Measurements from ENCODE around the gene HOTAIR. TPM values are rescaled to one million over a fixed set of nuclear protein-coding genes. Genes with fewer than 3 reads are reported as not detected.

HOTAIR gene
- total RNA-seq, 1 experiment from 2014 or later, result 8.4 TPM

DNA sequence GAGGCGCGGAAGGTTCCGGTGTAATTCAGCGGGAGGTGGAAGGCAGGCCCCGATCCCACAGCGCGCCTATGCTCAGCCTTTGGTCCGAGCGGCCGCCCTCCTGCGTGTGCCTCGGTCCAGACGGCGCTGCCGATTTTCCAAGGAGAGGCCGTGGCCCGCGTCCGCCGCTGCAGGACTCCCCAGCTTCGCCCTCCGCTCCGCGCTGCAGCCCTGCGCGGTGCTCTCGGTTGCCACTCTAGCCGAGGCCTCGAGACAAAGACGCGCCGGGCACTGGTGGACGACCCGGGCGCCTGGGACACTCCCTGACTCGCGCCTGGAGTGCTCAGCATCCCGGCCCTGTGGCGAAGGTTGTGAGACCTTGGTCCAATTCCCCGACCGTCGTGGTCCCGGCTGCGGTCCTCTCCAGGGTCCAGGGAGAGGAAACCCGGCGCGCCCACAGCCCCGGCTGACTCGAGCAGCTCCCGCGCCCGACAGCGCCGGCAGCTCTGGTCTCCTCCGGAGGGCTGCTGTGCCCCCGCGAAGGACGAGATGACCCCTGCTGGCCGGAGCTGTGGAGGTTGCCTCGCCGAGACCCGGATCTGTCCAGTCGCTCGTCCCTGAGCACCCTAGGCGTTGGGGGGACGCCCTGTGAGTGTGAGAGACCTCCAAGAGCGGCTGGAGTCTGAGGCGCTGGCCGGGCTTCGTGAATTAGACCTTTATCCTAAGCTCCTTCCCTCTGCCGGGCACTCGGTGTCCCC lies 13.6 kb downstream of the HOTAIR start:
- DNase-seq (ENCODE audit: low spot score), result no peak

DNA sequence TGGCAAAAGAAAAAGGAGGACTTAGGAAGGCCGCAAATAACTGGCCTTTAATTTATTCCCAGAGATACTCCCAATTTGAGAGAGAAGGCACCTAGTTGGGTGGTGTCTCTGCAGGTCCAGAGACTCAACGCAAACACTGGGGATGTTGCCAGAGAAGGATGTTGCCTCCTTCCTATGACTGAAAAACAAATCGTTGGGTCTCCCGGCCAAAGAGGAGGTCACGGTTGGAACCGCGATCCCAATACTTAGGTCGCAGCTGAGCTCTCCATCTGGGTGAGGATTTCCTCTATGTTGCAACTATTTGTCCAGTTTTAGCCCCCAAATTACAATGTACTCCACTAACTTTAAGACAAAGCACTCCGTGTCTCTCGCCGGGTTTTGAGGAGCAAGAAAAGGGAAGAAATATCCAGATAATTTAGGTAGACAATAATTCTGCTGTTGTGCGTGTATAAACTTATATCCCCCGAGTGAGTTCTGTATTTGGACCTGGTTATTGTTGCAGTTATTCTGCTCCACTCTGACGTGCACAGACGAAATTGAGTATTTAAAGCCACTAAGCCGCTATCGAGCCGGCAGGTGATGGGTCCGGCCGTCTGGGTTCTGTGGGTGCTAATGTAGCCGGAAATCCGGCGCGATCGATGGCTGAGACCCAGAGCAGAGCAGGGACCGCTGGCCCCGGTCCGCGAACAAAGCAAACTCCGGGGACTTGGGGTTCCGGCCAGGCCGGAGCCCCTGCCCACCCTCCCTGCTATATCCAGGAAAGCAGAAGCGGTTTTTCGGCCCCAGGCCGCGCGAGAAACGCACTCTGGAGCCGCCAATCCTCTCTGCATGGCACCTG lies 14.3 kb downstream of the HOTAIR start:
- no peak for DNase-seq (ENCODE audit: low spot score)

DNA sequence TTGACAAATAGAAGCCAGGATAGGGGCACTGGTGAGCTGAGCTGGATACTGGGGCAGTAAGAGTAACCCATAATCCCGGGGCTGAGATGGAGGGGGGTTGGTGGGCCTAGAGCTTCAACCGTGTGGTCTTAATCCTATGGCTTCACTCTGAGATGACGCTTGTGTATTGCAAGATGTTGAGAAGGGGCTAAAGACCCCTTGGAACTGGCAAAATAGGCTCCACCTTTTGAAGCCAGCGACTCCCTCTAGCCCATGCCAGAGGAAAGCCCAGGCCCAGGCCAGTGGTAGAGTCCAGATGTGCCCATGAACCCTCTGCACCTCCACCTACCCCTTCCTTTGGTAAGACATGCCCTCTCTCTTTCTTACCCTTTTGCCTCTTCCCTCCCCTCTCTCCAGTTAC lies 15.4 kb downstream of the HOTAIR start:
- DNase-seq (ENCODE audit: low spot score), result no peak

DNA sequence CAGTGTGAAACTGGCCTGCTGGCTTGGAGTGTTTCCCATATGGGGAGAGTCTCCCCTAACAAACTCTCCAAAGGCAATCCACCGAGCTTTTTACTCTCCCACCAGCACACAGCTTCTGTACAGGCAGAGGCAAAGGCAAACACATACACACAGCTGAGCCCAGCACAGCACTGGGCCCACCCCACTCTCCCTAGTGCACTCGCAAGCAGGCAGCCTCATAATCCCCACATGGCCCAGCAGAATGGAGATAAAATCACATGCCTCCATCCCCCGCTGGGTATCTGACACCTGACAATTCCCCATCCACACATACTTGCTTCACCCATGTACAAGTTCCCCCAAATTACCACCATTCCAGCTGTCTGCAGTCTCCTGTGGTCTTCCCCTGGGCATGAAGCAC lies 16.6 kb downstream of the HOTAIR start:
- DNase-seq (ENCODE audit: low spot score), result no peak

DNA sequence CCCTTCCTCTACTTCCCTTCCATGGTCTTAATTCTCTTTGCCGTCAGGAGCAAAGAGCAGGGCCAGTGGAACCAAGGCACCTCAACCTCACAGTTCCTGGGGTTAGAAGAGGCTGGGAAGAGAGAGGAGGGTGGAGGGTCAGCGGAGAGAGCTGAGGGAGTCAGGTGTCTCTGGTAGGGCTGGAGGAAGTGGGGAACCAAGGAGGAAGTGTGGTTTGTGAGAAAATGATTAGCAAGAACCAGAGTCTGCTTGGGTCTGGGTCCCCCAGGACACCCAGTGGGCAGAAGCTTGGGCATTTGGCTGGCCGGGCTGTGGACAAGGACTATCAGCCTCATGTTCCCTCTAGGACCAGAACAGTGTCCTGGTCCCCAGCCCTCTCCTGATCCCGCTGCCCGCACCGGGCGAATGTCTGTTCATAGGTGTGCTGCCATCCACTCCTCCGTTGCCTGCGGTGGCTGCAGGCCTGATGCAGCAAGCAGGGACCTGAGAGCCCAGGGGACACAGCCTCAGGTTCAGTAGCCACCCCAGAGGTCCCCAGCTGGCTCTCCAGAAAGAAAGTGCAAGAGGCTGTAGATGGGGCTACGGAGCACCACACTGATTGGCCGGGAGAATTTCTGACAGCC lies 17.7 kb downstream of the HOTAIR start:
- no peak for DNase-seq (ENCODE audit: low spot score)

DNA sequence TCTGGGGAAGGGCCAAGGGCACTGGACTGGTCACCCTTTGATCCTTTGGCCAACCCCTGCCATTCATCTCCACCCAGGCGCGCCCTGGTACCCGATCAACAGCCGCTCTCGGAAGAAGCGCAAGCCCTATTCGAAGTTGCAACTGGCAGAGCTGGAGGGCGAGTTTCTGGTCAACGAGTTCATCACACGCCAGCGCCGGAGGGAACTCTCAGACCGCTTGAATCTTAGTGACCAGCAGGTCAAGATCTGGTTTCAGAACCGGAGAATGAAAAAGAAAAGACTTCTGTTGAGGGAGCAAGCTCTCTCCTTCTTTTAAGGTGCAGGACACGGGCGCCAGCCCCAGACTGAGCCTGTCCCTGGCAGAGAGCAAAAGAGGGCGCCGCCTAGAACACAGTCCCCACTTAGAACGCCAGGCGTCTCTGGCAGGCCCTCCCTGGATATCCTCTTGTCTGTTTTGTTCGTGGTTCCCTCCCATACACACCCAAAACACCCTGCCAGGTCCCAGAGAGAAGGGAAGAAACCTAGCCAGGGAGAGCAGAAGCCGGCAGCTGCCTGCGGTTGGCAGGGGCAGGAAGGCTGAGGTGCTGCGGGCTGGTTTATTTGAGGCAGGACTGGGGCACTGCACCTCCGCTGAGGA lies 18.4 kb downstream of the HOTAIR start:
- no peak for DNase-seq (ENCODE audit: low spot score)

DNA sequence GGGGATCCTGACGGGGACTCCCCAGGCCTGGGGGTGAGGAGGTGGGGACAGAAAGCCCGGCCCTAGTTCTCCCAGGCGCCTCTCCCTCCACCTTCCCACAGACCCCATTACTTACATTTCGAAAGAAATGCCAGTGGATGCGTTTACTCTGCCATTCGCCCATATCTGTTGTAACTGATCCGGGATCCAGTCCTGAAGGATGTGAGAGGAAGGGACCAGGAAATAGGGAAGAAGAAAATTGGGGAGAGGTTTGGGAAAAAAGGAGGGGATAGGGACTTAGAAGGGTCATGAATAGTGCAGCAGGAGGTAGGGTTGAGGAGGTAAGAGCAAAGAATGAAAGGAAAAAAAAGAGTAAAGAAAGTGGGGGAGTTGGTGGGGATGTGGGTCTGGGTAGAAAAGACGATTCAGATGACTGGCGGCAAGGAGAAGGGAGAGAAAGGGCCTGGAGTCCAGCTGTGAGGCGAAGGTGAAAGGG lies 18.9 kb downstream of the HOTAIR start:
- no peak for DNase-seq (ENCODE audit: low spot score)

DNA sequence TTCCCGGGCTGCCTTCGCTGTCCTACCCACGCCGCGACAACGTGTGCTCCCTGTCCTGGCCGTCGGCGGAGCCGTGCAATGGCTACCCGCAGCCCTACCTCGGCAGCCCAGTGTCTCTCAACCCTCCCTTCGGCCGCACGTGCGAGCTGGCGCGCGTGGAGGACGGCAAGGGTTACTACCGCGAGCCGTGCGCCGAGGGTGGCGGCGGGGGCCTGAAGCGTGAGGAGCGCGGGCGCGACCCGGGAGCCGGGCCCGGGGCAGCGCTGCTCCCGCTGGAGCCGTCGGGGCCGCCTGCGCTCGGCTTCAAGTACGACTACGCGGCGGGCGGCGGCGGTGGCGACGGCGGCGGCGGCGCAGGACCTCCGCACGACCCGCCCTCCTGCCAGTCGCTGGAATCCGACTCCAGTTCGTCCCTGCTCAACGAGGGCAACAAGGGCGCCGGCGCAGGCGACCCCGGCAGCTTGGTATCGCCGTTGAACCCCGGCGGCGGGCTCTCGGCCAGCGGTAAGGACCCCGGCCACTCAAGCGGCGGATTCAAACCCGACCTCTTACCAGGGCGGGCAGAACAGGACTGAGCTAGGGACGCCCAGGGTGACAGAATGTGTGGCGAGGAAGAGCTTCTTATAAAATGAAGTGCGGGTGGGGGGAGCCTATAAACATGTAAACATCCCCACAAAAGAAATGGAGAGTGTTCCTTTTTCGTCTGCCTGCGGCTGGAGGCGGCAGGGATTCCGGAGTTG lies 19.5 kb downstream of the HOTAIR start:
- no peak for DNase-seq (ENCODE audit: low spot score)

DNA sequence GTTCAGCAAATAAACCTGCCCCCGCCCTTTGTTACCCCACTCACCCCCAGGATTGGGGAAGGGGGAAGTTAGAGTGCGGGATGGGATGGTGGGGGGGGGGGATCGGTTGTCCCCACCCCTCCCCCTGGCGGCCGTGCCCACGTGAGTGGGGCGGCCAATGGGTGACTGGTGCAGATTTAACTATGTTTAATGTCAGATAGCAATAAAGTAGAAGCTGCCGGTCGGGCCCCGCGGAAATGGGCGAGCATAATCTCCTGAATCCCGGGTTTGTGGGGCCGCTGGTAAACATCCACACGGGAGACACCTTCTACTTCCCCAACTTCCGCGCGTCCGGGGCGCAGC lies 20.1 kb downstream of the HOTAIR start, which contains the start of gene HOXC12:
HOXC12 (plus strand) TSS at position 210 of the 342 bp plus-strand sequence; CDS start at position 237, 27 bp downstream.
- DNase-seq (ENCODE audit: low spot score), result no peak

DNA sequence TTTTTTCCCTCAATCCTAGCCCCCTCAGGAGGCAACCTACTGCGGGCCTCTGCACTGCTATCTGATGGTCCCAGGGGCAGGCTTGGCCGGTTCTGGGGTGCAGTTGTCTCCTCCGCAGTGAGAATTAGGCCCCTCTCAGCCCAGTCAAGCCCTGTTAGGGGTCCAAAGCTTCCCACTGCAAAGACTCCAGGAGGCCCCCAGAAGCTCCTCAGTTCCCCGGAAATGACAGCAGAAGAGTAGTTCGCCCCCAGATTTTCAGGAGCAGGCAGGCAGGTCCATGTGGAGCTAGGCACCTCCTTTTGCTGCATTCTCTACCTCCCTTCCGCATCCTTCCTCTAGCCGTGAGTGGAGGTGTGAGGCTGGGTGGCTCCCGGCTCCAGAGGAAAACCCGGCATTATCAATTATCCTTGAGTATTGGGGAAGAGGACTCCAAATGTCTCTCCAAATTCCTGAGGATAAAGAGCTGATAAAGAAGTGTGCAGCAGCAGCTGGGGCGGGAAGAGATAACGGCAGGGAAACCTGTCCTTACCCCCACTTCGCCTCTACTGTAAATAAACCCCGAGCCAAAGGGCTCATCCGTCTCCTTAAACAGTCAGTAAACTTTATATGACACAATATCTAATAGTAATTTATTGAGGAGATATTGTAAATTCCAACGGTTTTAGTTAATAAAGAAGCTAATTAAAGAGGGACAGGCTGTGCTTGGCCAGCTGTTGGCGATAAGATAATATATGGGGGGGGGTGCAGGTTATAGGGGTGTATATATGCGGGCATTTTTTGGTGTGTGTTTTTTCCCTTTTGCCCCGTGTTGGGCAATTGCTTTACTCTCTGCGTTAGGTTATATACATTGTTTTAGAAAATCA lies 20.7 kb downstream of the HOTAIR start:
- DNase-seq (ENCODE audit: low spot score), result no peak

DNA sequence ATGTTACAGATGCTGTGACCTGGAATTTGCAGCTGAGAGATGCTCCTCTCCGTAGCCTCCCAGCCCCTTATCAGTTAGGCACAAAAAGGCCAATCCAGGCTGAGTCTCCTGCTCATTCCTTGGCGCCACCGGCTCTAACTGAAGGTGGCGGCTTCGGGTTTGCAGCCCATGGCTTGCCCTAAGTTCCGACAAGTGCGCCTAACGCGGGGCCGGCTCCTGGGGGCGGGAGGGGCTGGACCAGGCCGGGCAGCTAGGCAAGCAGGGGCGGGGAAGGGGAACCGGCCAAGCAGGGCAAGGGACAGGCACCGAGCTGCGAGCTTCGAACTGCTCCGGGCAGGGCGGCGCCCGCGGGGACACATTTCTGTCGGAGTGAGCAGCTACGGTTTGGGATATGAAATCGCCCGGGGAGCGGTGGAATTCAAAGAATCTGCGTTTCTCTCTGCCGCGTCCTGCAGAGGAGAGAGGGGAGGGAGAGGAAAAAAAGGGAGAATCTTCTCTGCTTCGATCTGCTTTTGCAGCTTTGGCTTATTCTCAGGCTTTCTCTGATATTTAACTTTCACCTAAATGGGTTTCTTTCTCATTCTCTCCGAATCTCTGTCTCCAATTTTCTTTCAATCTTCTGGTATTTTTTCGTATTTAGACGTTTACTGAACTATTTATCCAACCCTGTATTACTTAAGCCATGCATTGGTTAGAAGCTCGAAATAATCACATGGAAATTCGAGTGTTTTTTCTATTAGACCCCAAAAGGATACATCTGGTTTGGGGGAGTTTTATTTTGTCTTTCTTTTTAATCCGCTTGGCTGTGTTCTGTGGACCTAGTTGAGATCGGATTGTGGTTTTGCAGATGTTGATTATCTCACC lies 21.7 kb downstream of the HOTAIR start:
- no peak for DNase-seq (ENCODE audit: low spot score)

DNA sequence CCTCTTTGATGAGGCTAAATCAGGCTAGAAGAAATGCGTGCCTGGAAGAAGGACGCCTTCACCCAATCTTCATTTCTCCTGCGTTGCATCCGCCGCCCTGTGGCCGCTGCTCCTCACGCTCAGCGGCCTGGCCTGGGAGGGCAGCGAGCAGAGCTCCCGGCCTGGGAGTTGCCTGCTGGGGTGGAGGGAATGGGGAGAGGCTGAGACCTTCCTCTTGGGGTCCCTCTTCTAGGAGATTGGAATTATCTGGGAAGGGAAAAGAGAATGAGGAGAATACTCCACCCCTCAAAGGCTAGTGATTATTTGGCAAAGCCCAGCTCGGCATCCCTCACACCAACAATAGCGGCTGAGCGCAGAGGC lies 22.4 kb downstream of the HOTAIR start:
- no peak for DNase-seq (ENCODE audit: low spot score)

DNA sequence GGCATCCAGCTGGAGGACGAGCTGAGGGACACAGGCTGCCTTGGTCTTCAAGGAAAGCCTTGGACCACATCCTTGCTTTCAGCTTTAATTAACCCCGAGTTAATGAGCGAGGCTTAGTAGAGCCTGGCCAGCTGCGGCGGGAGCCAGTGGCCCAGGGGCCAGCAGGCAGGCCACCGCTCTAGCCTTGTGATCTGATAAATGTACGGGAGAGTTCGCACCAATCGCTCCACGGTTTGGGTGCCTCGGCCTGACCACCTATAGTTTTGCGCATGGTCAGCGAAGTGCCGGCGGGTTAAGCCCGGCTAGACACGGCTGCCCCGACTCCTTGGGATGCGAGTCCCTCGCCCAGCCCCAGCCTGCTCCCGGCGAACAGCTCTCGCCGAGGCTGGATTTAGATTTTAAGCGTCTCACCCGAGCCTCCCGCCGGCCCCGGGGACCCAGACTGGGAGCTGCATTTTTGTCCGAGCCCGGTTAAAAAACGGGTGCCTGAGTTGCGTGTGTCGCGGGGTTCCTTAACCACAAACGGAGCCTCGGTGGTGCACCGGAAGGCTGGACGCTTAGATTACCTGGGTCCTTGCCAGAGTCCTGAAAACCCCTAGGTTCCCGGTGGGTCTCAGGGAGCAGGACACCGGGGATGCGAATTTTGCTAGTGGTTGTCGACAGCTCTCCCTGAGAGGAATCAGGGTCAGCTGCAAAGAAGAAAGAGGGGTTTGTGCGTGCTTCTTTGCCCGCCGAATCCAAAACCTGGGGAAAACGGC lies 23.0 kb downstream of the HOTAIR start:
- no peak for DNase-seq (ENCODE audit: low spot score)

DNA sequence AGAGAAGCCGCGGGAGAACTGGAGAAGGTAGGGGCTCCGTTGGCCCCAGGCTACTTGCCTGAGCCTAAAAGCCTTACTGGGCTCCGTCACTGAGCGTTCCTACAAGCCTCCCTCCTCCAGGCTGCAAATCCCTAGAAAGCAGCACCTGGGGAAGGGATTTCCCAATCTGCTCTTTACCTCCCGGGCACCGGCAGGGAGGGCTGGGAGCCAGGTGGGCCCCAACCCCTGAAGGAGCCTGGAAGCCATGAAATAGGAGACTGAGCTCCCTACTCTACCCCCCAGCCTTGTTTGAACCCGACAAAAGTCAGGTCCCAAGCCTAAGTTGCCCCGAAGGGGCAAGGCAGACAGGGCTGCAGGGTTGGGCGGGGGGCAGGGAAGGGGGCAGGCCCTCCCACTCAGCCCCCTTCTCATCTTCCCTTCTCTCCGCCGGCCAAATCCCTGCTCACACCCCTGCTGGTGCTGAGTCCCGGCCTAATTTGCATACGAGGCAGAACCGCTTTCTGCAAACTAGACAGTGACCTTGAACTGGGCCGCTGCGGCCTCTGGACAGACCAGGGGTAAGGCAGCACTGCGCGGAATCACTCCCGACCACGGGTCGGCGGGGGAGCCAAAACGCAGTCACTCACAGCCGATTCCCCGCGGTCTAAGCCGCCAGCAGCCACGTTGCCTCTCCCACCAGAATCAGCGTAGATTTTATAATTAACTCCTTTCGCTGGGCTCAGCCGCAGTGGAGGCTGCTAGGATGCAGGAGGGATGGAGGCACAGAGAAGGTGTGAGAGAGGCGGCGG lies 23.8 kb downstream of the HOTAIR start:
- DNase-seq (ENCODE audit: low spot score), result no peak

DNA sequence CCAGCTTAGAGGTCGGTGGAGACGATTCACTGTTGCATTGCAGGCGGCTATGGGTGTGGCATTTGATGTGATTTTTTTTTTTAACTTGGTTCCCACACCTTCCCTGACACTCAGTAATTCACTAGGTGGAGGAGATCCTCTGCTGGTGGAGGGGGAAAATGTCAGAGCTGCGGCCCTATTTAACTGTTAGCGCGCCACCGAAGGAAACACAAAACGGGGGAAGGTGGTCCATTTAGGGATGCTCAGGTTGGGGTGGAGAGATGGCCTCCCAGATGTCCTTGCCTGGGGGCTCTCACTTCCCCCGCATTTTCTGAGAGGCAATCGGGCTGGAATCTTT lies 24.3 kb downstream of the HOTAIR start:
- DNase-seq (ENCODE audit: low spot score), result no peak

DNA sequence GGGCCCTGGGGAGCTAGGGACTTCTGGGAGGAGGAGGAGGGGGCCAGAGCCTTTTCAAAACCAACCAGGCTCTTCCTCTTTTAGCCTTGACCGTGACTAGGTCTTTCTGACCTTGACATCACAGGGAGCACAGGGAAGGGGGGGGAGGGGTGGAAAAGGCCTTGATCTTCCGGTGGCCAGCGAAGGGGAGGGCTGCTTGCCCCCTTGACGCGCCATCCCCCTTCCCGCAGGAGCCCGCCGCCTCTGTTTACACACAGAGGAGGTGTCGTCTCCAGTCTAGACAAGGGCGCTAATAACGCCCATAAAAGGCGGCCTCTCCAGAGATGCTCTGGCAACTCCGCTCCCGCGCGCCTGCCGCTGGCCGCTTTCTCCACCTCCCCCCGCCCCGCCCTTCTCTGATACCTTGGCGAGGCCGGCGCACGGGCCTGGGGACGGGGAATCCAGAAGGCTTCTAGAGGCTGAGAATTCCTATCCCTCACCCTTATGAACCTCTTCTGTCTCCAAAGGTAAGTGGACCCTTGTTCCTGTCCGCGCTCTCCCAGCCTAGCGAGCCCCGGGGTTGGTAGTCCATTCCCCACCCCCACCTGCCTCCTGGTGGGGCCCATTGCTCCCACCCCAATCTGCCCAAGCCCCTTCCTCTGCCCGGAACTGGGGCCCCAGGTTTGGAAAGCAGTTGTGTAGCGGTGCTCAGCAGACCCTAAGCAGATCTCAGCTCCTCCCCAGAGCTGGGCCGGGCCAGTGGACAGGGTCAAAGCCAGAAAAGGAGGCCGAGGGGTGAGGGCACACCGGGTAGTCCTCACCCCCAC lies 24.9 kb downstream of the HOTAIR start:
- no peak for DNase-seq (ENCODE audit: low spot score)

Measured in A172 (cell line).